Measurements from ENCODE around the gene VLDLR. TPM values are rescaled to one million over a fixed set of nuclear protein-coding genes. Genes with fewer than 3 reads are reported as not detected.

VLDLR gene
- total RNA-seq, 1 donor from 2014 or later, result 23.8 TPM

GRCh38 chr9:2620919-2621721 lies 467 bp upstream of the VLDLR start:
- DNase-seq (ENCODE audit: low spot score), result peak; percentile 76

- DNase-seq (ENCODE audit: low spot score), result peak; percentile 10
These were observed 1.1 kb downstream of the VLDLR start for GRCh38 chr9:2622461-2623287.

- DNase-seq (ENCODE audit: low spot score), result peak; percentile 55
These were observed 1.9 kb downstream of the VLDLR start for GRCh38 chr9:2623288-2624050.

- no peak for DNase-seq (ENCODE audit: low spot score)
These were observed 2.6 kb downstream of the VLDLR start for GRCh38 chr9:2624051-2624682.

DNA sequence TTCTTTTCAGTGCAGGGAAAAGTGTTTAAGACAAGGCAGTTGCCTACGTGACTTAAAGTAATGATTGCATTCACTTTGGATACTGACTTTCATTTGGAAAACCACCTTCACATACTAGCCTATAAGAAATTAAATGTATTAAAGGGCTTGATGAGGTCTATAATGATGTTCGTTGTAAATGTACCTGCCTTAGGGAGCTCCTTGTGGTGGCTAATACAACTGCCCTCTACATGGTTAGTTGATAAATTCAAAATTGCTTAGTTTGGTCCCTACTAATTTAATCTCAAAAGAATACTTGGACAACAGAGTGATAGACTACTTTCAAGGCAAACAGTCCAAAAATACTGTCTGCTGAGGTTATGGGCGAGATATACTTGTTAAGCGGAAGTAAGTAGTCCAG lies 3.8 kb downstream of the VLDLR start:
- no peak for DNase-seq (ENCODE audit: low spot score)

DNA sequence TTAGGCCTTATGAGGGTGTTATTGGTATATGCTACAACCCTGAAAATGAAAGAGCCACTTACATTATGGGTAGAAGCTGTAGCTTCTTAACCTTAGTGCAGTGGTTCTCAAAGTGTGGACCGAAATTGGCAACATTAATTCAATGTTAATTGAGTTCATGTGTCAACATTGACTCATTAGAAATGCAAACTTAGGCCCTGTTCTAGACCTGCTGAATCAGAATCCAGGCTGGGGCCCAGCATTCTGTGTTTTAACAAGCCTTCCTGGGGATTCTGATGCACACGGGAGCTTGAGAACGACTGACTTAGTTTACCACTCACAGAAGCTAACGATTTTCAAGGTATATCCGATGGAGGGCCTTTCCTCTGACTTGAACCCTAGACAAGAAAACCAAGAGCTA lies 7.3 kb downstream of the VLDLR start:
- no peak for DNase-seq (ENCODE audit: low spot score)

DNA sequence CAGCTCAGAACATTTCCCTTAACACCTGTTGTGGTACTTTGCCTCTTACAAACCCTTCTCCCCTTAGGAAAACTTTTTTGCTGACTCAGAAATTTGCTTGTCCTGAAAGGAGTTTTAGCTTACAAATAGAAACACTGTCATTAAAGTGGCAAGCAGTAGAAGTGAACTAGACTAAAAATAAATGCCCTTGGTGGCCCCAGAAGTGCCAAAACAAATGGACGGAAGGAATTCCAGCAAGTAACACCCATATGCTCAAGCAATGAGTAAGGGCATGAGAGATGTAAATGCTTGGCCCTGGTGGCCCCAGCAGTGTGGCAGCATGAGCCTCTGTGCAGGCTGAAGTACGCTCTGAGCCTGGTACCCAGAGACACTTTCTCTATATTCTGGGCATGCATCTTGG lies 8.6 kb downstream of the VLDLR start:
- DNase-seq (ENCODE audit: low spot score), result no peak

GRCh38 chr9:2631263-2631662 lies 9.7 kb downstream of the VLDLR start:
- DNase-seq (ENCODE audit: low spot score), result no peak

DNA sequence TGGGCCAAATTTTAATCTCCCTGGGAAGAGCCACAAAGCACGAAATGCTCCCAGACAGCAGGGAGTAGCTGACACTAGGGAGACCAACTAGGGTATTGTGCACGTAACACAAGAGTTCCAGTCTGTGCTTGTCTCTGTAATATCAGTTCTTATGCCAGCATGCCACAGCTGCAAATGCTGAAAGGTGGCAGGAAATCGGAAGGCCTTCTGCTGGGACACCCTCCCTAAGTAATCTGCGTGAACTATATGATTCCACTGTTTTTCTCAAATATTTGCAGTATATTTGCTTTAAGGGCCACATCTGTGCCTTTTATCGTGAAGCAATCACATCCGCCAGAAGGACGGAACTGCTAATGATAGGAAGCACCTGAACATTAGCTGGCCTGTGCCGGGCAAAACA lies 12.6 kb downstream of the VLDLR start:
- no peak for DNase-seq (ENCODE audit: low spot score)

DNA sequence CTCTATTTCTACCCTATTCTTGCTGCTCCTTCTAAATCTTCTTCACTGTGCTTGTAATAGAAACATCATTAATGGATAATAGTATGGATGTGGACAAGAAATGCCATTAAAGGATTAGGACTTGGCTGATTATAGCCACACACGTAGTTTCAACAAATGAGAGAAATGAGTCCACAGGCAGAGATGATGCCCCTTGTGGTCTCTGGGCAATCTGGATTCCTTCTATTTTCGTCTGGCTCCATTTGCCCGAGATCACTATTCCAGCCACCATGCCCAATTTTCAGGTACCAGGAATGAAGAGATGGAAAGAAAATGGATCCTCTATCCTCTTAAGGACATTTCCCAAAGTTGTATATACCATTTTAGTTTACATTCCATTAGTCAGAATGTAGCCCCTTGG lies 13.2 kb downstream of the VLDLR start:
- DNase-seq (ENCODE audit: low spot score), result no peak

- no peak for DNase-seq (ENCODE audit: low spot score)
These were observed 14.3 kb downstream of the VLDLR start for GRCh38 chr9:2635922-2636321.

DNA sequence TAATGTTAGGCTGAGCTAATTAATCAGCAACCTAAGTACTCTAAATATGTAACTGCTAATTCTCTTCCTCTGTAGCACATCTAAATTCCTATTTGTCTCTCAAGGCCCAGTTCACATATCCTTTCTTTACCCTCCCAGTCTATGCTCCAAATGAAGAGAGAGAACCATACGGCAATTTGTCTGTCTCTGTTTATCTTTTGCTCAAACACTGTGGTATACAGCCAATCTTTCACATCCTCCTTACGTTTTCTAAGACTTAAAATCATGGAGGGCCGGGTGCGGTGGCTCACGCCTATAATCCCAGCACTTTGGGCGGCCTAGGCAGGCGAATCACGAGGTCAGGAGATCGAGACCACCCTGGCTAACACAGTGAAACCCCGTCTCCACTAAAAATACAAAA lies 15.8 kb downstream of the VLDLR start:
- no peak for DNase-seq (ENCODE audit: low spot score)

GRCh38 chr9:2638871-2639673 lies 17.5 kb downstream of the VLDLR start:
- no peak for DNase-seq (ENCODE audit: low spot score)

DNA sequence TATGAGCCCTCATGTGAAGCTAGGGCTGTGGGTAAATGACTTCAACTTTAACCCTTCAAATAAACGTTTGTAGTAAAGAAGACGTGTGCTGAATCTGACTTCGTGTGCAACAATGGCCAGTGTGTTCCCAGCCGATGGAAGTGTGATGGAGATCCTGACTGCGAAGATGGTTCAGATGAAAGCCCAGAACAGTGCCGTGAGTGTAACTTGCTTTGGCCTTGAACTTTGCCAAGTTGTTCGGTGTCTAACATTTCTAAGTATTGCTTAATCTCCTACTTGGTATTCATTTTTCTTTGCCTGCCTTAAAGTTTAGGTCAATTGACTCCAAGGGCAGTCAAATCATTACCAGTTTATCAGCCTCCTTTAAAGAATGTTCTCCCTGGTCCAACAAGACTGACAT lies 18.2 kb downstream of the VLDLR start:
- DNase-seq (ENCODE audit: low spot score), result no peak

GRCh38 chr9:2640570-2640969 lies 19.0 kb downstream of the VLDLR start:
- DNase-seq (ENCODE audit: low spot score), result no peak

- no peak for DNase-seq (ENCODE audit: low spot score)
These were observed 19.4 kb downstream of the VLDLR start for GRCh38 chr9:2641033-2641432.

GRCh38 chr9:2642068-2642467 lies 20.5 kb downstream of the VLDLR start:
- no peak for DNase-seq (ENCODE audit: low spot score)

GRCh38 chr9:2645569-2645968 lies 24.0 kb downstream of the VLDLR start:
- no peak for DNase-seq (ENCODE audit: low spot score)

GRCh38 chr9:2655411-2655901 lies 33.9 kb downstream of the VLDLR start:
- DNase-seq (ENCODE audit: low spot score), result no peak

GRCh38 chr9:2657427-2657826 lies 35.8 kb downstream of the VLDLR start:
- no peak for DNase-seq (ENCODE audit: low spot score)

DNA sequence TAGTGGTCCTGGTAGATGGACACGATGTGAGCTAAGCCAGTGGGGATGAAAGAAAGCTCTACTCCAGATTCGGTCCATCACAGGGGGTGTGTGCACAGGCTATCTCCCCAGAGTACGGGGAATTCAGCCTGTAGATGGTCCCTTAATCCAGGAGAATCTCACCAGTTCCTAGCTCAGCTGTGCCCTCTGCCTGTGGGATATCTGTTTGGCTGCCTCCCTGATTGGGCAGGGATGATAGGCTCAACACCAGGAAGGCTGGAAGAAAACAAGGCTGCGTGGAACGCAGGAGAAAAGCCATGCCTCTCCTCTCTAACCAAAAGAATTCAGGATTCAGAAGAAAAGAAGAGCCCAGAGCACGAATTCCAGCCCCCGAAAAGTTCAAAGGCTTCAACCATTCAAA lies 40.9 kb downstream of the VLDLR start:
- DNase-seq (ENCODE audit: low spot score), result no peak

All from mucosa of gallbladder (tissue), 1 donor.